ENCODE data around the gene C1orf87. TPM values are rescaled to one million over a fixed set of nuclear protein-coding genes. Genes with fewer than 3 reads are reported as not detected.

The C1orf87 gene
- total RNA-seq, 1 experiment from 2014 or later = not detected

DNA sequence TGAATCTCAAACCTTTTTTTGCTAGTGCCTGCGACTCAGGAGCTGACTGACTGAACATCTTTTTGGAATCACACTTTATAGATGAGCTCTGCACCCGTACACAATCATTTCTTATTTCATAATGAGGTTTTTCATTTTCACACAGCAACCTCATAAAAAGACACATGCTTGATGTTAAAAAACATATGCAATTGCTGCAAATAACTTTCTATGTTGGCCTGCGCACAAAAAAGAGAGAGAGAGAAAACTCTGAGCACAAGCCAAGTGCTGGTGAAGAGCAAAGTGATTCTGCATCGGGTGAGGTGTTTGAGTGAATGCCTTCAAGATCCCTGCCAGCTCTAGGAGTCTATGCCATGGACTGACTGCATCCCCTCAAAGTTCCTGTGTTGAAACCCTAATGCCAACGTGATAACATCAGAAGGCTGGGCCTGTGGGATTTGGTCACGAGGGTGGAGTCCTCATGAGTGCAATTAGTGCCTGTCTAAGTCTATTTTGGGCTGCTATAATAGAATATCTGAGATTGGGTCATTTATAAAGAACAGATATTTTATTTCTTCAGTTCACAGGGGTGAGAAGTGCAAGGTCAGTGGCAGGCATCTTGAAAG is 36.6 kb downstream of the C1orf87 start (continued):
- TF ChIP-seq TCF7L2 (IDR thresholded peaks at IDR 0.05; ENCODE audit: borderline replicate concordance, extremely low read depth, insufficient read depth, insufficient read length) (no peak), ELF1 (IDR thresholded peaks at IDR 0.05; ENCODE audit: borderline replicate concordance, low read depth) (no peak), SP1 (IDR thresholded peaks at IDR 0.05; ENCODE audit: low read depth) (no peak), SRF (IDR thresholded peaks at IDR 0.05; ENCODE audit: low read depth) (no peak), YY1 (IDR thresholded peaks at IDR 0.05; ENCODE audit: extremely low read depth, insufficient replicate concordance, low read depth, low read length) (no peak)
- TF ChIP-seq, protein P1, sequence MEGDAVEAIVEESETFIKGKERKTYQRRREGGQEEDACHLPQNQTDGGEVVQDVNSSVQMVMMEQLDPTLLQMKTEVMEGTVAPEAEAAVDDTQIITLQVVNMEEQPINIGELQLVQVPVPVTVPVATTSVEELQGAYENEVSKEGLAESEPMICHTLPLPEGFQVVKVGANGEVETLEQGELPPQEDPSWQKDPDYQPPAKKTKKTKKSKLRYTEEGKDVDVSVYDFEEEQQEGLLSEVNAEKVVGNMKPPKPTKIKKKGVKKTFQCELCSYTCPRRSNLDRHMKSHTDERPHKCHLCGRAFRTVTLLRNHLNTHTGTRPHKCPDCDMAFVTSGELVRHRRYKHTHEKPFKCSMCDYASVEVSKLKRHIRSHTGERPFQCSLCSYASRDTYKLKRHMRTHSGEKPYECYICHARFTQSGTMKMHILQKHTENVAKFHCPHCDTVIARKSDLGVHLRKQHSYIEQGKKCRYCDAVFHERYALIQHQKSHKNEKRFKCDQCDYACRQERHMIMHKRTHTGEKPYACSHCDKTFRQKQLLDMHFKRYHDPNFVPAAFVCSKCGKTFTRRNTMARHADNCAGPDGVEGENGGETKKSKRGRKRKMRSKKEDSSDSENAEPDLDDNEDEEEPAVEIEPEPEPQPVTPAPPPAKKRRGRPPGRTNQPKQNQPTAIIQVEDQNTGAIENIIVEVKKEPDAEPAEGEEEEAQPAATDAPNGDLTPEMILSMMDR (IDR thresholded peaks at IDR 0.05 in 2 of 3, conservative IDR thresholded peaks at IDR 0.05 in 1 of 3; ENCODE audit: borderline replicate concordance in 1 of 3, insufficient read depth in 1 of 3, low read depth in 2 of 3, low read length in 2 of 3) = no peak

DNA sequence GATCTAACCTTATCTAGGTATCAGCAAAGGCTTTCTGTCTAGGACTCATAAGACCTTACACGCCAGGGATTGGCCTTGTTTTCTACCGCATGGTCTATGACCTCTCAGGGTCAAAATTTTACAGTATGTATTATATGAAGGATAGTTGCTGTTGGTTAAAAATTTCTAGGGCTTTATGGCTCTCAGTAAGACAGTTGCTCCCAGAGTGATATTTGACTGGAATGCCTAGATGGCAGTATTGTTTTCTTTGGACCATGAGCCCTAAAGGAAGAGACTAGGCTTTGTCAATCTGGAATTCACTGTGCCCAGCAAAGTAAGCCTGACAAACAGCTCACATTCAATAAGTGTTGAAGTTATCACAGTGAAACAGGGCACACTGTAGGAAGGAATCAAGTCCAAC is 37.6 kb downstream of the C1orf87 start:
- TF ChIP-seq ELF1 (IDR thresholded peaks at IDR 0.05; ENCODE audit: borderline replicate concordance, low read depth) = no peak
- TF ChIP-seq RAD21 (IDR thresholded peaks at IDR 0.05; ENCODE audit: low read depth) = no peak
- no peak for TF ChIP-seq POLR2AphosphoS5 (IDR thresholded peaks at IDR 0.05; ENCODE audit: low read depth, low read length)
- TF ChIP-seq, protein P2, sequence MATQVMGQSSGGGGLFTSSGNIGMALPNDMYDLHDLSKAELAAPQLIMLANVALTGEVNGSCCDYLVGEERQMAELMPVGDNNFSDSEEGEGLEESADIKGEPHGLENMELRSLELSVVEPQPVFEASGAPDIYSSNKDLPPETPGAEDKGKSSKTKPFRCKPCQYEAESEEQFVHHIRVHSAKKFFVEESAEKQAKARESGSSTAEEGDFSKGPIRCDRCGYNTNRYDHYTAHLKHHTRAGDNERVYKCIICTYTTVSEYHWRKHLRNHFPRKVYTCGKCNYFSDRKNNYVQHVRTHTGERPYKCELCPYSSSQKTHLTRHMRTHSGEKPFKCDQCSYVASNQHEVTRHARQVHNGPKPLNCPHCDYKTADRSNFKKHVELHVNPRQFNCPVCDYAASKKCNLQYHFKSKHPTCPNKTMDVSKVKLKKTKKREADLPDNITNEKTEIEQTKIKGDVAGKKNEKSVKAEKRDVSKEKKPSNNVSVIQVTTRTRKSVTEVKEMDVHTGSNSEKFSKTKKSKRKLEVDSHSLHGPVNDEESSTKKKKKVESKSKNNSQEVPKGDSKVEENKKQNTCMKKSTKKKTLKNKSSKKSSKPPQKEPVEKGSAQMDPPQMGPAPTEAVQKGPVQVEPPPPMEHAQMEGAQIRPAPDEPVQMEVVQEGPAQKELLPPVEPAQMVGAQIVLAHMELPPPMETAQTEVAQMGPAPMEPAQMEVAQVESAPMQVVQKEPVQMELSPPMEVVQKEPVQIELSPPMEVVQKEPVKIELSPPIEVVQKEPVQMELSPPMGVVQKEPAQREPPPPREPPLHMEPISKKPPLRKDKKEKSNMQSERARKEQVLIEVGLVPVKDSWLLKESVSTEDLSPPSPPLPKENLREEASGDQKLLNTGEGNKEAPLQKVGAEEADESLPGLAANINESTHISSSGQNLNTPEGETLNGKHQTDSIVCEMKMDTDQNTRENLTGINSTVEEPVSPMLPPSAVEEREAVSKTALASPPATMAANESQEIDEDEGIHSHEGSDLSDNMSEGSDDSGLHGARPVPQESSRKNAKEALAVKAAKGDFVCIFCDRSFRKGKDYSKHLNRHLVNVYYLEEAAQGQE (IDR thresholded peaks at IDR 0.05; ENCODE audit: low read depth) = no peak
- TF ChIP-seq SRF (IDR thresholded peaks at IDR 0.05; ENCODE audit: low read depth) = no peak
- TF ChIP-seq, protein P3, sequence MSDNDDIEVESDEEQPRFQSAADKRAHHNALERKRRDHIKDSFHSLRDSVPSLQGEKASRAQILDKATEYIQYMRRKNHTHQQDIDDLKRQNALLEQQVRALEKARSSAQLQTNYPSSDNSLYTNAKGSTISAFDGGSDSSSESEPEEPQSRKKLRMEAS (IDR thresholded peaks at IDR 0.05) = no peak
- no peak for TF ChIP-seq EZH2 (IDR thresholded peaks at IDR 0.05)
- TF ChIP-seq EZH2phosphoT487 (IDR thresholded peaks at IDR 0.05; ENCODE audit: borderline replicate concordance) = no peak
- TF ChIP-seq ZFX (IDR thresholded peaks at IDR 0.05) = no peak
- TF ChIP-seq, protein P4, sequence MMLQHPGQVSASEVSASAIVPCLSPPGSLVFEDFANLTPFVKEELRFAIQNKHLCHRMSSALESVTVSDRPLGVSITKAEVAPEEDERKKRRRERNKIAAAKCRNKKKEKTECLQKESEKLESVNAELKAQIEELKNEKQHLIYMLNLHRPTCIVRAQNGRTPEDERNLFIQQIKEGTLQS (IDR thresholded peaks at IDR 0.05) = no peak
- TF ChIP-seq SIN3A (IDR thresholded peaks at IDR 0.05; ENCODE audit: low read depth) = no peak
- no peak for TF ChIP-seq YY1 (IDR thresholded peaks at IDR 0.05; ENCODE audit: extremely low read depth, insufficient replicate concordance, low read depth, low read length)
- no peak for TF ChIP-seq EGR1 (IDR thresholded peaks at IDR 0.05; ENCODE audit: low read depth)
- no peak for TF ChIP-seq POLR2A (IDR thresholded peaks at IDR 0.05; ENCODE audit: borderline replicate concordance, extremely low read depth, insufficient read depth, insufficient read length)
- no peak for TF ChIP-seq CBX3 (IDR thresholded peaks at IDR 0.05; ENCODE audit: low read depth)
- TF ChIP-seq FOSL1 (IDR thresholded peaks at IDR 0.05; ENCODE audit: low read depth) = no peak
- no peak for TF ChIP-seq CEBPB (IDR thresholded peaks at IDR 0.05; ENCODE audit: low read depth)
- no peak for TF ChIP-seq TCF7L2 (IDR thresholded peaks at IDR 0.05; ENCODE audit: borderline replicate concordance, extremely low read depth, insufficient read depth, insufficient read length)
- TF ChIP-seq ZNF274 (IDR thresholded peaks at IDR 0.05; ENCODE audit: low read depth, low read length) = no peak
- Histone ChIP-seq H2AFZ (ENCODE audit: low read depth, low read length, poor library complexity, severe bottlenecking) (no peak overlapping the region), H4K20me1 (ENCODE audit: insufficient read depth) (no peaks in the 10 kb centered on the region), H3K79me2 (ENCODE audit: insufficient read depth, low read length) (no peaks in the 10 kb centered on the region), H3K9me3 (ENCODE audit: control insufficient read depth in 1 of 2, insufficient read depth in 1 of 2, low read depth in 1 of 2, low read length in 2 of 2) (no peaks in the 10 kb centered on the region), H3K4me2 (ENCODE audit: low read length) (no peak overlapping the region), H3K4me1 (ENCODE audit: control insufficient read depth in 1 of 2, insufficient read depth in 2 of 2, low read length in 2 of 2) (no peaks in the 10 kb centered on the region), H3K27ac (ENCODE audit: low read depth, low read length) (no peak overlapping the region), H3K27me3 (ENCODE audit: insufficient read depth, low read length) (peaks cover 4% of the 10 kb centered on the region; the same call in 1 of the 2 replicates), H3K4me3 (replicated peaks in 1 of 2; ENCODE audit: low read depth in 1 of 2, low read length in 2 of 2) (no peak overlapping the region), H3K9ac (ENCODE audit: low read length) (no peak overlapping the region), H3K9me2 (ENCODE audit: insufficient read depth) (no peaks in the 10 kb centered on the region), H3K36me3 (ENCODE audit: control insufficient read depth in 1 of 2, insufficient read depth in 2 of 2, low read length in 2 of 2) (no peaks in the 10 kb centered on the region)
- no TSS peak for BruUV-seq (replicated peaks)
- intact Hi-C loops (cut with micrococcal nuclease) = no loop called here
- DNase-seq (ENCODE audit: low read depth, low spot score) (no peak), ATAC-seq (no peak)
- ChIA-PET RAD21 (ENCODE audit: low non-redundant PET in 1 of 2, low total read pairs in 2 of 2, uncharacterized antibody in 2 of 2, unreplicated experiment in 2 of 2) (no interaction called here), CTCF (no interaction called here), POLR2A (no interaction called here)
